NCI-H748 treated with DMSO at 0.1 percent for 48 hours (cell line): ENCODE results near the gene KRT75.

Experiments used
- DNase-seq: peaks from one replicate; lab custom pipeline; 2025; lab: John Stamatoyannopoulos, UW

The KRT75 gene

DNA sequence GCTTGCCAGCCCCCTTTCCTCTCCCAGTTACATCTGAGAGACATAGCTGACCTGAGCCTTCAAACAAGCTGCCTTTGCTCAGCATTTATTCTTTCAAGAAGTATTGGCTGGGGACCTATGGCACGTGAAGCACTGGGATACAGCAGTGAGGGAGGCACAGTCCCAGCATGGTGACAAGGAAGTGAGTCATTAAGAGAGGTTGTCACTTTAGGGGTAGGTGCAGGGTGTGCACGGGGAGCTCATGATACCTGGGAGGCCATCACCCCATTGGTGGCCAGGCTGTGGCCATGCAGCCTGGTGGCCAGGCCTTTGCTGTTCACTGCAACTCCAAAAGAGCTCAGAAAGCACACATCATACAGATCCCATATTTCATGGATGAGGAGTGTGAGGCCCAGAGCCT is 5.7 kb upstream of the KRT75 start:
- no peak for DNase-seq

DNA sequence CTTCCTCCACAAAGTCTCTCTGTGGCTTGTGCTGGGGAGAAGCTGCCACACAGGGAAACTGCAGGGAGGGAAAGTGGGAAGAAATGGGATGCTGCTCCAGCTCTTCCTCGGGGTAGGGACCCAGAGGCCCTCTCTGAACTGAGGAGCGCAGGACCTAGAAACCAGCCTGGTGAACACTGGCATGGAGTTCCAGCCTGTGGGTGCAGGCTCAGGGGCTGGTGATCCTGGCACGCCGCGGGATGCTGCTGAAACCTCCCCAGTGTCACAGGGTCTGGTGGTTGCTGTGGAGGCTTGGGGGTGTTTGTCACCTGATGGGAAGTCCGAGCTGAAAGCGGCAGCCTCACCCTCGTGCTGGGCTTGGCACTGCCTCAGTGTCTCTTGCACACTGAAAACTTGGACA is 5.2 kb upstream of the KRT75 start:
- DNase-seq: no peak

DNA sequence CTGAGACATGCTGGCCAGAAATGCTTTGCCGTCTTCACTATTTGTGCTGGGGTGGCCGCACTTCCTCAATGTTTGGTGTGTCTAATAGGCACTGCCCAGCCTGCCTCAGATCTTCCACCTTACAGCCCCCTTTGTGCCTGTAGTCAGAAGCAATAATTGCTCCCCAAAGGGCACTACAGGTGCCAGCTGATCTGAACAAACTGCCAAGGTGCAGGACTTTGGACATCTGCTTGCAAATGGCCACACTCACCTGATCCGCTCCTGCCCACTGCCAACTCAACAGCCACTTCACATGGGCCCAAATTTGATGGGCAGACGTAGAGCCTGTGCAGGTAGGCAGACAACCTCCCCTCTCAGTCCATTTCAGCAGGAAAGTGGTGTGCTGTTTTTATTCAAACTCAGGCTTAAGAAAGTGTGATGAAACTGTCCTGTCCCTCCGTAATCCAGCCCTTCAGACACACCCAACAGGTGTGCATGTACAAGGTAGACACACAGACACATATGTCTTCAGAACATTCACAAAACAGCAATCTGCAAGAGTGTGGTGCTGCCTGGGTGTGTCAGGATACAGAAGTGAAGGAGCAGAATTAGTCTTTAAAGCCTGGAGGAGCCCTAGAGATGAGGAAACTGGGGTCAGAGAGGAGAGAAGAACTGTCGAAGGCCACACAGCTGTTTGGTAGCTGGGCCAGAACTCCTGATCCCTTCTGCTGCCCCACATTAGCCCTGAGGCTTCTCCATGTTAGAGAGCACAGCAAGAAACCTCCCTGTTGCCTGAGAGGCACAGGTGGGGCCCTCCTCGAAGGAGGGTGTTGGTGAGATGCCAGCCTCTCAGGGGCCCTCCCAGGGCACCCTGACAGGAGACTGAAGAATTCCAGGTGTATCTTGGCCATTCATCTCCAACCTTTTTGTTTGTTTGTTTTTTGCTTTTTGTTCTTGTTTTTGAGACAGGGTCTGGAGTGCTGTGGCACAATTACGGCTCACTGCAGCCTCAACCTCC is 4.4 kb upstream of the KRT75 start:
- DNase-seq: no peak

DNA sequence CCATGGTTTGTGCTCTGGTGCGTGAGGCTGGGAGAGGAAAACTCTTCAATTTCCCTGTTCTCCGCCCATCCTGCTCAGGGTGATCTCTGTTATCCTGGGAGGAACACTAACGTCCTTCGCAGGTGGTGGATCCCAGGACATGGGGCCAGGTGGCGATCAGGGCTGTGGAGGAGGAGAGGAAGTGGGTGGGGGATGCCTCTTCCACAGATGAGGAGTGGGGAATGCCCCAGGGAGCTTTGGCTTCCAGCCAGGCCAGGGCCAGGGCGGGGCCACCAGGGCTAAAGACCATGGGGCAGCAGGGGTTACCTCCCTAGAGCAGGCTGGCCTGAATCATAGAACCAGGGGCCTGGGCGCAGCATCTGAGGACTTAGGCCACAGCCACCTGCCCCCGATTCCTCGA is 3.3 kb upstream of the KRT75 start:
- no peak for DNase-seq

DNA sequence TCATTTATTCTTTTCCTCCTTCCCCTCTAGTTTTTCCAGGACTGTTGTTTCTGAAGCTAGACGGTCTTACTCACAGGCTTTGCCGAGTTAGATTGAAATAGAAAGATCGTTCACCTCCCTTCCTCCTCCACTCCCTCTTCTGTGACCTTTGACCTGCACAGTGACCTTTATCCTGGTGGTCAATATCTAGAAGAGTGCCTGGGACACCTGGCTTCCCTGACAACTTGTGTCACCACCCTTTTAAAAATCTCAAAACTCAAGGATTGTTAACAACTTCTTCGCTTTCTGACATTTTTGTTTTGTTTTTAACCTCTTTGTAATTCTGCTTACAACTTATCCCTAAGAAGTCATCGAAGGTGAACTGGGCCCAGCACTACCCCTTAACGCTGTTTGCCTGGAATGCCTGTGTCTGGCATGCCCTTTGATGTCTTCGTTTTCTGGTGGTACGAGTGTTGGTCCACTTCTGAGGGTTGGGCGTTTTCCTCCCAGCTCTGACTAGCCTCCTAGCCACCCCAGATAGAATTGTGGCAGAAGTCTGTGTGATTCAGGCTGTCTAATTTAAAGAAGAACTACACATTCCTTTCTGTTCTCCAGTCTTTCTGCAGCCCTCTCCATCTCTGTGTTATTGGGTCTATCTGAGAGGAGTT is 2.8 kb upstream of the KRT75 start:
- no peak for DNase-seq

DNA sequence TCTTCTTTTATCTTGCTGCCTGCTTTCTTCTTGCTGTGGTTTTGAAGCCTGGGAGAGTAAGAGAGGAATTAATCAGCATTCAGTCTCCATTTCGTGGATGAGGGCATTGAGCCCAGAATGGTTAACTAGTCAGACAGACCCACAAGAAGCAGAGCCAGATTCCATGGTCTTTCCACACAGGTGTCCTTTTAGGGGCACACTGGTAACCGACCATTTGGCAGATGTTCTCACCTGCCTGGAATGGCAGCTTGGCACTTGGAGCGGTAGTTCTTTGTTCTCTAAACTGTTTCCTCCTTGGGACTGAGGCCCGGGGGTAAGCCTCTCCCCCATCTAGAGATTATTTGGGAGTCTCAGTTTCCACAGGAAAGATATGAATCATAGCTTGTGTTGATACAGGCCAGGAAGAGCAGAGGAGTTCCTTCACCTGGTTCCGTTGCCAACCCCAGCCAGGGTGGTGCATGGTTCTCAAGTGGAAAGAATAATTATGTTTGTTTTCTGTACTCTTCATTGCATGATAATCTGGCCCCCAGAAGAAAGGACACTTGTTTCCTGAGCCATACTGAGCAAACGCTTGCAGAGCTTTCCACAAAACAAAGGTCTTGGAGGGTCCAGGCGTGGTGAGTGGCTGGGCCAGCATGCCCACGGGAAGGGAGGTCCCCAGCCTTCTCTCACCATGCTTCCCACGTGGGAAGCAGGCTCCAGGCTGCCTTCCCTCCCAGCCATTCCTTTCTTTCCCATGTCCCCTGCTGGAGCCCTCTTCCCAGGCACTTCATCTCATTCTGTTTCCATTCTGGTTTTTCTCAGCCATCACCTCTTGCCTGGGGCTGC is 2.0 kb upstream of the KRT75 start:
- DNase-seq: no peak

DNA sequence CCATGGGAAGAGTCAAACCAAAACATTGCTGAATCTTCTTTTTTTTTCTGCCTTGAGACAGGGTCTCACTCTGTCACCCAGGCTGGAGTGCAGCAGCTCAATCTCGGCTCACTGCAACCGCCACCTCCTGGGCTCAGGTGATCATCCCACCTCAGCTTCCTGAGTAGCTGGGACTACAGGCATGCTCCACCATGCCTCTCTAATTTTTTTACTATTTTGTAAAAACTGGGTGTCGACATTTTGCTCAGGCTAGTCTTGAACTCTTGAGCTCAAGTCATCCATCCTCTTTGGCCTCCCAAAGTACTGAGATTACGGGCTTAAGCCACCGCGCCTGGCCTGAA is 1.5 kb upstream of the KRT75 start:
- DNase-seq: no peak

DNA sequence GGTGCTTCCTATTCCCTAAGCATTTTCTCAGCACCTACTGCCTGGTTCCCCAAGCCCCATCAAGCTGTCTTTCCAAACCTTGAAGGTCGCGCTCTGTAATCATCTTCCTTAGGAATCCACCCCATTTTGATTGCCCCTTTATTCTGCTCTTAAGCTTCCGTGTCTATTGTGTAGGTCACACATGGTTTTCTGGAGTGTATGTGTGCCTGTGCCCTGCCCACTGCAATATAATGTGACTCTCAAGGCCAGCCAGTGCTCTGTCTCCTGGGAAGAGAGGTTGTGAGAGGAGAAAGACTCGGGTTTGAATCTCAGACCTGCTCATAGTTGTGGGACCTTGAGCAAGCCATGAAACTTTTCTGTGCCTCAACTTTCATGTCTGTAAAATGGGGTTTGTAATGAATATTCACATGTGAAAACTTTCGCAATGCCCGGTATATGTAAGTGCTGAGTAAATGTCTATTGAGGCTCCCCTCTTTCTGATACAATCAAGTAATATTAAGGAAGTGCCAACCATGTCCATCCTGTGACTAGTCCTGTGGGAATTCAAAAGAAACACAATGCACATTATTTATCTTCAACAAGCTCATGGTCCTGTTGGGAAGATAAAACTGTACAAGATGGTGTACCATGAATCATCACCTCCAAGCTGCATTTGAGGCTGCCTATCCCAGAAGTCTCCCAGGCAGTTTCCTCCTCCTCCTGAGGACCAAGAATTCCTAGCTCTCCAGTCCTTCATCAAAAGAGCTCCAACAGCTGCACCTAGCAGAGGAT is 774 bp upstream of the KRT75 start:
- no peak for DNase-seq

DNA sequence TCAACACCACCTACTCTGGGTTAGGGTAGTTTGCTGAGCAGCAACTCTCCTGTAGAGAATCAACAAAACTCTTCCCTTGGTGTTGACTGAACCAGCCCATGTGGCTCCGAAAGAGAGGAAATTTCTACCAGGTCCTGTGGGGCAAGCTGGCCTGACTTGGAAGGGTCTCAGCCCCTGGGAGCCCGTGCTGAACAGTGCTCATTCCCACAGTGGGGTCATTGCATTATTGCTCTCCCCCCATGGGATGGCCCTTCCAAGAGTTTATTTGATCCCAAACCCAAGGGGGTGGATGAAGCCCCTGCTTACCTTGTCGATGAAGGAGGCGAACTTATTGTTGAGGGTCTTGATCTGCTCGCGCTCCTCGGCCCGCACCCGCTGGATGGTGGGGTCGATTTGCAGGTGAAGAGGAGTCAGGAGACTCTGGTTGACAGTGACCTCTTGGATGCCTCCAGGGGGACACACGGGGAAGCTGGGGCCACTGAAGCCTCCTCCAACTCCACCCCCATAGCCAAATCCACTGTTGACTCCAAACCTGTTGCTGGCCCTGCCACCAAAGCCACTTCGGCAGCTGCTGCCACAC is 580 bp downstream of the KRT75 start:
- no peak for DNase-seq

DNA sequence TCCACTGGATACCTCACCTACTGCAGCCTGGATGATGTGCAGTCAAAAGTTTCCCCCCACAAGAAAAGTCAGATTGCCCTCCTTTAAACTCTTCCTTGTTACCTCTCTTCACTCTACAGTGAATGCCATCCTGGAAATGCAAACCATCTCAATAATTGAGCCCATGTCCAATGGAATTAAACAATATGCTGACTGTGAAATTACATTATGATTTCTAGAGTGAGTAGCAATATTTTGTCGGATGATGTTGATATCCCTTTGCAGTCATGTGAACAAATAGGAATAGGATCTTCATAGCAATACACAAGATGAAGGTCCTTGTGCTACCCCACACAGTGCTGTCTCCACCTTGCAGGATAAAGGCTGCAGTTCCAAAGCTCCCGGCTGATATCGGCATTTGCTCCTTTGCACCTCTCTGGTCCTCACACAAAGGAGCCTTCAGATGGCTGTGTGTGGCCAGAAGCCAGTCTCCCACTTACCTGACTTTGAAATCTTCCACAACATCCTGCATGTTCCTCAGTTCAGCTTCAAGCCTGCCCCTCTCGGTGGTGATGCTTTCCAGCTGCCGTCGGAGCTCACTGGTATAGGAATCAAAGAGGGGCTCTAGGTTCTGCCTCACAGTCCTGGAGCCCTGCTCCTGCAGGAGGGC is 1.5 kb downstream of the KRT75 start:
- DNase-seq: no peak

DNA sequence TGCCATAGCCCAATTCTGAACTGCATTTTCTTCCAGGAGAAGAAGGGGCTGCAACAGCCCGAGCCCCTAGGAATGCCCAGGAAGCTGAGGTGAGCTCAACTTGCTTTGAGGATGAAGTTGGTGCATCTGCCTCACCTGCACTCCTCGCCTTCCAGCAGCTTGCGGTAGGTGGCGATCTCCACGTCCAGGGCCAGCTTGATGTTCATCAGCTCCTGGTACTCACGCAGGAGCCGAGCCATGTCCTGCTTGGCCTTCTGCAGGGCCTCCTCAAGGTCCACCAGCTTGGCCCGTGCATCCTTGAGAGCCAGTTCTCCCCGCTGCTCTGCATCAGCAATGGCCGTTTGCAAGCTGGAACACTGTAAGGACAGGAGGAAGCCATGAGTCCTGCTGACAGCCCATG is 6.0 kb downstream of the KRT75 start:
- no peak for DNase-seq

DNA sequence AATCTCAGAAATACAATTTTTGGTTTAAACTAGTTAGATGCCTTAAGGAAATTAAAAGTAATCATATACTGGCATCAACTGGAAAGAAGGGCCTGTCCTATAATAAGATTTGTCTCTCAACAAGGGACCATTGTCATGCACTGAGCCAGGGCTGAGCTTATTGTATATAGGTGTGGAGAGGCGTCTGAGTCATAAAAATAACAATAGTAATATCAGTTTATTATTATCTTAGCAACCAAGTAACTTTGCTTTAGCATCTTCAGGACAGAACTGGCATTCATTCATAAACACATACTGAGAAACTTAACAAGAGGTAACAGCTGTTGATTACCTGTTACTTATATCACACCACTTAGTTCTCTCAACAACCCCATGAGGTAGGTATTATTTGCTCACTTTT is 7.1 kb downstream of the KRT75 start:
- DNase-seq: no peak

DNA sequence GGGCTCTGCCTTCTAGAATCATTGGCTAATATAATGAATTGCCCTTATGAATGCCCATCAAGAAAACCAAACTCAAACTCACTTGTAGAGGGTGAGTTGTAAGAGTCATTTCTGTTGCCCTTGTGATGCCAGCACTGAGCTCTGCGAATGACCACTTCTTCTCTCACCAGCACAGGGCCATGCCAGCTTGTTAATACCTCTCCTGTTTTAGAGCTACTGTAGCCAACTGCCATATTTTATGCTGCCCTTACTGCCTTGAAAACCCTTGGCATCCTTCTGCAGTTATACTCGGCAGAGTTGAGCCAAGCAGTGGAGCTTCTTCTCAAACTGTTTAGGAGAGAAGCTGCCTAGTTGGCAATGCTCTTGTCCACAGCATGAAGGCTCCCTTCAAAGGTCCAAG is 8.1 kb downstream of the KRT75 start:
- no peak for DNase-seq

DNA sequence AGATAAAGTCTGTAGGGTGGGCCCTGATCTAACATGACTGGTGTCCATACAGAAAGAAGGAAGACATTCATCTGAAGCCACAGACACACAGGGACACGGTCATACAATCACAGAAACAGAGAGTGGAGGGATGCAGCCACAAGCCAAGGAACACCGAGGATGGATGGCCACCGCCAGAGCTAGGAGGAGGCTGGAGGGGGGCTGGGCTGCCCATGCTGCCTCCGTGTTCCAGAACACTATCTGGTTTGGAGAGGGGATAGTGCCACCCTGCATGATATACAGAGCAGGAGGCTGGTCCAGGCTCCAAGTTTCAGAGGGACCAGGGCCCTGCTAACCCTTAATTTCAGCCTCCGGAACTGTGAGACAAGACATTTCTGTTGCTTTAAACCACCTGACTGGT is 8.7 kb downstream of the KRT75 start:
- no peak for DNase-seq

DNA sequence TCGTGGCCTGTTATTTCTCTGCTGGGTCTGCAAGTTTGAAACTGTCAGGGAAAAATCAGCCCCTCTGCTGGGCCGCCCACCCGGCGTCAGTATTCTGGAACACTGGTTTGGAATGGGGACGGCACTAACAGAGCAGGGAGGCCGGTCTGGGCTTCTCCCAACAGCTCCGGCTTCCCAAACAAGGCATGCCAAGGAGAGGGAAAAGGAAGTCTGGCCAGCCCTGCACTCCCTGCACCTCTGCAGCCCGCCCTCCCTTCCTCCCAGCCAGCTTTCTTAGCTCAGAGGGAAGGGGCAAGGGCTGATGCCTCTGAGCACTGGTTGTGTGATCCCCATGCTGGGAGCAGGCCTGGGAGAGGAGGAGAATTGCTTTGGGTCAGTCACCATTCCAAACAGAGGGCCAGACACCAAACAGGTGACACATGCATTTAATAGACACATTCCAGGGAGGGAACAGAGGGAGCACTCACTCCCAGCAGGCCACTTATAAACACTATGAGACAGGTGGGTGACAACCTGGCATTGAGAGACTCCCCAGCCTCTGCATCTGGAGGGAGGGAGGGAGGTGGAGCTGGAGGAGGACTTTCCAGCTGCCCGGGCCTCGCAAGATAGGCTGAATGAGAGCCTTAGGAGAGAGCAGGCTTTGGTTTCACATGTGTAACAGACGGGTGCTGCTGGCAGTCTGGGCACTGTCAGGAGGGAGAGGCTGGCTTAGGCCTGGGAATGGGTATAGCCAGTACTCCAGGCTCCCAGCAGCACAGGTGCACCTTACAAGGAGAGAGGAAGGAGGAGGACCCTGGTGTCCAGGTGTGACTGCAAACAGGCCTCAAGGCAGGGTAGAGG is 10.3 kb downstream of the KRT75 start:
- no peak for DNase-seq

DNA sequence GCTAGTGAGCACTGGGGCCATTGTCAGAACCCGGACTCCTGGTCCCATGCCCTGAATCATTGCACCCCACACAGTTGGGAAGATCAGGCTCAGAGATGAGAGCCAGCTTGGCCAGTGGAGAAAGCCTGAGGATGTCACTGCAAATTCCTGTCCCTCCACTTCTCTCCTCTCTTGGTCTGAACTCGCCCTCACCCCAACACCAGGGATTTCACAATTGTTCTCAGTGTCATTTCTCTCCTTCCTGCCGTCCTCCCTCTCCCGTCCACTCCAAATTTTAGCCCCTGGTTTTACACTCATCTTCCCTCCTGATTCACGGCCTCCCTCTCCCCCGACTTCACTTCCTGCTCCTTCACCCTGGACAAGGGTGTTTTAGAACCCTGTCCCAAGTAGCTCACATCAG is 11.1 kb downstream of the KRT75 start:
- DNase-seq: no peak

DNA sequence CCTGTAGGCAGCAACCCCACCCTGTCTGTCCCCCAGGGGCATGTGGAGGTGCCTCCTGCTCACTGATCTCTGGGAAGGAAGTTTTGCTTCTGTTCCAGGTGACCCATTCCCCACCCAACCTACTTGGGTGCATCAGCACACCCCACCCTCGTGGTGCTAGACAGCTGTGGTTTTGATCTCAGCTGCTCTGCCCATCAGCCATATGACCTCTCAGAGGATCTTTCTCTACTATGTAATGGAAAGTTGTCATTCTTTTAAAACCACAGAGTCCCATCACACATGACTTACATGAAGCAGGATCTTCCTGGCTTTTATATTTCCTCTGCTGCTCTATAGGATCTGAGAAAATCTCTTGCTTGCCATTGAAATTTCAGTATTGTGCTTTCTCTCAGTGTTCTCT is 14.5 kb downstream of the KRT75 start:
- no peak for DNase-seq

DNA sequence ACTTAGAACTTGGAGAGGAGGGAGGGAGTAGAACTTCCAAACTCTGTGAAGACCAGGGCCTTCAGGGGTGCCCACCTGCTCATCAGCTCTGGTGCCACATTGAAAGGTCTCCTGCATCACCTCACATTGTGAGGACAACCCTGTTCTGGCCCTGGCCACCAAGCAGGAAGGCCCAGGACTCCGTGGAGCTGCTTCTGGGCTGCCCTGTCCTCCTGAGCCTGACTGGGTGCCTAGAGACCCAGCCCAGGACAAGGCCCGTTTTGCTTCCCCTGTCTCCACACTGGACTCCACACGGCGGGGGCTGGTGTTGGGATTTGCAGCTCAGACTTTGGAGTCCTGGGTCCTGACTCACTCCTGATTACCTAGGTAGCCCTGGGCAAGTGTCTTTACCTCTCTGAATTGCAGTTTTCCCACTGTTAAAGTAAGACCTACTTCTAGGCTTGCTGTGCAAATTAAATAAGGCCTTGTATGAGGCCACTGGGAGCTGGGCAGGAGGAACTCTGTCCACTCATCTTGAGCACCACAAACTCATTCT is 15.5 kb downstream of the KRT75 start:
- DNase-seq: no peak

DNA sequence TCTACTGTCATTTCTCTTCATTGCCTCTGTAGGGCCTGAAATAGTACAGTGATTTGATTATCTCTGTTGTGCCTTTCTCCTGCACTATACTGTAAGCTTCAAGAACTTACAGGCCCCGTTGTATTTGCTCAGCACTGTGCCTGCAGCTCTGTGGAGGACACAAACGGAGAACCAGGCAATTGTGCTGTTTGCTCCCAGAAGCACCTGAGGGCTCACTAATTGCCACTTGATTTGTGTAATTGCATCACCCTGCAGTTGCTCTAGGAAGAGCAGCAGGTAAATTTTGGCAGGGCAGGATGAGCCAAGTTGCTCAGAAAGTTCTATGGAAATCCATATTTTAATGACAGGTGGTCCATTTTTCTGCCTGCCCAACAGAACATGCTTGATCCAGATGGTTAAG is 16.4 kb downstream of the KRT75 start:
- DNase-seq: peak; percentile 32

DNA sequence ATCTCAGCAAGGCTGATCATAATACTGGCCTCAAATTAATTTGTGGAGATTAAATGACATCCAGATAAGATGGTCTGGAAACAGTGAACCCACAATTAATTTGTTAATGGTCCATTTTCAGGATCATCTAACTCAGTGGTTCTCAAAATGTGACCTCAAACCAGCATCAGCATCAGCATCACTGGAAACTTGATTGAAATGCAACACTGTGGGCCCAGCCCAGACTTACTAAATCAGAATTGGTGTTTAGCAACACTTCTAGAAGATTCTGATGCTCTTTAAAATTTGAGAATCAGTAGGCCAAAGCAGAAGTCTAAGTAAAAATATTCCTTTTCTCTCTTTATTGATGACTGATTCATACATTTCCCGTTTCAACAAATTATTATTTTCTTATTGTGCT is 17.4 kb downstream of the KRT75 start:
- no peak for DNase-seq
